ENCODE results near the gene PRM1. TPM values are rescaled to one million over a fixed set of nuclear protein-coding genes. Genes with fewer than 3 reads are reported as not detected.

PRM1 gene
- total and polyA plus RNA-seq, 10 donors = not detected

DNA sequence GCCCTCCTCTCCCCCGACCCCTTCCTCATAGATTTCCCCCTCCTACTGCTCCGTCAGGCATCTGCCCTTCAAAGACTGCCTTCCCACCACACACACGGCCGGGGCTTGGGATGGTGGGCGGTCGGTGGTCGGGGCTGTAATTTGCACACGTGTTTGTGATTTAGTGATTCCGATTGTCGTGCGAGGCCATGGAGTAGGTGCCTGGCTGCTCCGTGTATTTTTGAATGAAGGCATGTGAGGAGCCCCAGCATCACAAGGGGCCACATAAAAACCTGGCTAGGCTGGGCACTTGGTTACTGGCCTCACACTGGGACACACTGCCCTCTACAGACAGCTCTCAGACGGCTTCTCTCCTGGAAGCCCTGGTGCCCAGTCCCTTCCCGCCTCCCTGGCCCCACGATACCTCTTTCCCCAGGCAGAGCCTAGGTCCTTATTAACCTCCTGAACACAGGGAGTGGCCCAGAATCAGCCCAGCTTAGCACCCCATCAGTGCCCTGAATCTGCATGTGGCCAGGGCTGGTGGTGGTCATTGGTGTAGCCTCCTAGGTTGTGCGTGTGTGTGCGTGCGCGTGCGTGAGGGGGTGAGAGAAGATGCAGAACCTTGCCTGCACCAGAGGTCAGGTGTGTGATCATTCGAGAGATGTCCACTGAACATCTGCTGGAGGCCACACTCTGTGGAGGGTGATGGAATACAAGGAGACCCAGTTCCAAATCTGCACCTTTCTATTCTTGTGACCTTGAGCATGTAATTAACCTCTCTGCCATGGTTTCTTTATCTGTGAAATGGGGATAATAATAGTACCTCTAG, 23.8 kb downstream of the PRM1 start:
- intact Hi-C loops (cut with DNase I; ENCODE audit: low total_unique reads) = loop anchor here (5.0 kb wide), 2 partner anchors 100 to 295 kb away; no protein-coding TSS in a partner anchor
- WGBS, 5 donors = 23 to 27% (median 25%) methylated on average over 20 to 21 of the region's 21 CpGs

DNA sequence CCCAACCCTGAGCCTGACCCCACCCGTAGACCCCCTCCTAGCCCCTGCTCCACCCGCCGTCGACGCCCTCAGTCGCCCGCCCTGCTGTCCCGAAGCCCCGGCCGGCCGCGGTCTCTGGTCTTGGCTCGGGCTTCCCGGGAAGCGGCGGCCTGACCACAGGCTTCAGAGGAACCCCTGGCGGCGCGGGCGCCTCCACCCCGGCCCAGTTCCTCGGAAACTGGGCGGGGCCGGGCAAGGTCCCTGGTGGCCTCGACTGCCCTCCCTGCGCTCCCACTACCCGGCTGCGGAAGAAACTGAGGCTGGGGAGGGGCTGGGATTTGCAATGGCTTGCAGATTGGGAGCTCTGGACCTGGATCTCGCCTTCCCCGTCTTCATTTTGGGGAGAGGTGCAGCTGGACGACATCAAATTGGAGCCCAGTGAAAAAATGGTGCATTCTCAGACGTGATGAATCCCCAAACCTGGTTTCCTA, 24.4 kb downstream of the PRM1 start:
- H3K27me3 ChIP-seq (replicated peaks in 1 of 7) = peaks cover 0 to 8% (median 0%) of the 10 kb centered on the region in 7 donors
- H3K9me3 ChIP-seq = no peaks in the 10 kb centered on the region
- intact Hi-C loops (cut with DNase I; ENCODE audit: low total_unique reads) = loop anchor here (5.0 kb wide), 2 partner anchors 101 to 294 kb away; no protein-coding TSS in a partner anchor
- peaks cover 0 to 34% (median 0%) of the 10 kb centered on the region in 6 donors for H3K36me3 ChIP-seq
- TF ChIP-seq CTCF (IDR thresholded peaks at IDR 0.05 in 8 of 11, conservative IDR thresholded peaks at IDR 0.05 in 3 of 11) (no peak), POLR2AphosphoS5 (IDR thresholded peaks at IDR 0.05) (no peak), POLR2A (IDR thresholded peaks at IDR 0.05) (no peak)
- H3K4me1 ChIP-seq = peaks cover 31 to 72% (median 64%) of the 10 kb centered on the region in 6 donors
- H3K4me3 ChIP-seq = peak overlapping the region; percentile 61 to 97 (median 89)
- 0 to 1% (median 1%) methylated on average over 17 to 32 of the region's 32 CpGs for WGBS, 5 donors
- no peak for DNase-seq
- peak overlapping the region; percentile 85 to 99 (median 97) for H3K27ac ChIP-seq

More for the DNA sequence above, 23.8 kb downstream of the PRM1 start:
- peaks cover 0 to 29% (median 0%) of the 10 kb centered on the region in 6 donors for H3K36me3 ChIP-seq
- H3K4me1 ChIP-seq = peaks cover 31 to 65% (median 60%) of the 10 kb centered on the region in 6 donors
- no peaks in the 10 kb centered on the region for H3K9me3 ChIP-seq
- peaks cover 0 to 8% (median 0%) of the 10 kb centered on the region in 7 donors for H3K27me3 ChIP-seq (replicated peaks in 1 of 7)
- peak; percentile 89 for DNase-seq
- TF ChIP-seq POLR2A (IDR thresholded peaks at IDR 0.05) (no peak), POLR2AphosphoS5 (IDR thresholded peaks at IDR 0.05) (peak in 2 of 3 donors; percentile 28 to 35), CTCF (IDR thresholded peaks at IDR 0.05 in 8 of 11, conservative IDR thresholded peaks at IDR 0.05 in 3 of 11) (peak; percentile 36 to 86 (median 75))
- peak overlapping the region; percentile 61 to 97 (median 89) for H3K4me3 ChIP-seq
- peak overlapping the region in 7 of 8 donors; percentile 96 to 99 (median 97) for H3K27ac ChIP-seq

- Histone ChIP-seq H3K36me3 (peaks cover 0 to 38% (median 0%) of the 10 kb centered on the region in 6 donors), H3K9me3 (no peaks in the 10 kb centered on the region), H3K27me3 (replicated peaks in 1 of 7) (peaks cover 0 to 8% (median 0%) of the 10 kb centered on the region in 7 donors), H3K4me1 (peaks cover 31 to 76% (median 65%) of the 10 kb centered on the region in 6 donors), H3K27ac (peak within 1 kb of the TSS; percentile 85 to 99 (median 97)), H3K4me3 (peak within 1 kb of the TSS; percentile 61 to 97 (median 89))
- 0 to 1% (median 0%) methylated on average over 44 to 100 of the region's 100 CpGs for WGBS, 5 donors
- DNase-seq = peak; percentile 96
- peak; percentile 79 to 97 (median 94) for TF ChIP-seq CTCF (IDR thresholded peaks at IDR 0.05 in 8 of 11, conservative IDR thresholded peaks at IDR 0.05 in 3 of 11)
- peak; percentile 5 to 99 (median 82) for TF ChIP-seq POLR2A (IDR thresholded peaks at IDR 0.05)
- peak; percentile 97 to 98 (median 97) for TF ChIP-seq POLR2AphosphoS5 (IDR thresholded peaks at IDR 0.05)
- intact Hi-C loops (cut with DNase I; ENCODE audit: low total_unique reads) = loop anchor here (5.0 kb wide), 2 partner anchors 101 to 294 kb away; no protein-coding TSS in a partner anchor
Measured at GRCh38 chr16:11255737-11256660, 25.1 kb downstream of the PRM1 start, which contains the start of gene SOCS1. Gene SOCS1 (minus strand): TSS chr16:11256204. CDS start chr16:11255478, 726 bp downstream.

Measured in spleen (tissue), 11 donors.